Loucy (cell line): ENCODE measurements around the gene ADGRD2.

Experiments
- H2AFZ ChIP-seq: fragments of 200-600 bp; sonication (generic); 2 replicates; pipeline ENCODE4 v1.6.0; 2016; ENCODE audit warnings: antibody characterized with exemption, mild to moderate bottlenecking, low read length, moderate library complexity
- H3F3A ChIP-seq: fragments of 200-600 bp; 2 replicates; pipeline ENCODE4 v1.6.0; 2016; ENCODE audit warnings: antibody characterized with exemption, low read depth, mild to moderate bottlenecking
- H3K27me3 ChIP-seq: fragments of 200-600 bp; sonication (generic); 2 replicates; pipeline ENCODE4 v1.6.1; 2014; ENCODE audit warnings: low read length, mild to moderate bottlenecking; ENCODE audit not compliant: insufficient read depth, poor library complexity, severe bottlenecking
- H3K36me3 ChIP-seq: fragments of 200-600 bp; sonication (generic); 2 replicates; pipeline ENCODE4 v1.6.1; 2016; ENCODE audit warnings: low read length; ENCODE audit not compliant: insufficient read depth
- H3K4me1 ChIP-seq: fragments of 200-600 bp; sonication (generic); 2 replicates; pipeline ENCODE4 v1.5.1; 2014; ENCODE audit warnings: low read length, mild to moderate bottlenecking; ENCODE audit not compliant: insufficient read depth, poor library complexity, severe bottlenecking
- H3K4me2 ChIP-seq: fragments of 200-600 bp; sonication (generic); 2 replicates; pipeline ENCODE4 v1.6.0; 2014; ENCODE audit warnings: antibody characterized with exemption, low read length, low read depth, mild to moderate bottlenecking; ENCODE audit not compliant: poor library complexity, severe bottlenecking
- H3K4me3 ChIP-seq: fragments of 200-600 bp; sonication (generic); 2 replicates; pipeline ENCODE4 v1.5.1; 2014; ENCODE audit warnings: low read length, mild to moderate bottlenecking, mixed read lengths; ENCODE audit not compliant: poor library complexity, severe bottlenecking
- H3K79me2 ChIP-seq: fragments of 200-600 bp; sonication (generic); 2 replicates; pipeline ENCODE4 v1.6.1; 2014; ENCODE audit warnings: low read length; ENCODE audit not compliant: insufficient read depth
- H3K9ac ChIP-seq: fragments of 200-600 bp; sonication (generic); 2 replicates; pipeline ENCODE4 v1.6.0; 2014; ENCODE audit warnings: mild to moderate bottlenecking, low read depth, low read length, moderate library complexity; ENCODE audit not compliant: poor library complexity, severe bottlenecking
- H3K9me2 ChIP-seq: fragments of 200-600 bp; sonication (generic); replicated peaks from 2 replicates; pipeline ENCODE4 v1.6.1; 2016; ENCODE audit warnings: low read depth, low read length, mixed read lengths
- H3K9me3 ChIP-seq: fragments of 200-600 bp; sonication (generic); 2 replicates; pipeline ENCODE4 v1.6.1; 2014; ENCODE audit warnings: mild to moderate bottlenecking, antibody characterized with exemption, low read length, low read depth; ENCODE audit not compliant: insufficient read depth
- H4K20me1 ChIP-seq: fragments of 200-600 bp; sonication (generic); 2 replicates; pipeline ENCODE4 v1.6.0; 2014; ENCODE audit warnings: antibody characterized with exemption, low read length, mild to moderate bottlenecking; ENCODE audit not compliant: insufficient read depth, poor library complexity, severe bottlenecking
- CTCF ChIP-seq: fragments of 200-600 bp; sonication (generic); conservative IDR thresholded peaks from 2 replicates; pipeline ENCODE4 v1.5.1; 2014; ENCODE audit warnings: mild to moderate bottlenecking, antibody characterized with exemption, low read length
- EZH2phosphoT487 ChIP-seq: fragments of 200-600 bp; IDR thresholded peaks from 2 replicates; pipeline ENCODE4 v1.6.1; 2018; ENCODE audit warnings: antibody characterized with exemption, mild to moderate bottlenecking, moderate library complexity, borderline replicate concordance

The ADGRD2 gene

DNA sequence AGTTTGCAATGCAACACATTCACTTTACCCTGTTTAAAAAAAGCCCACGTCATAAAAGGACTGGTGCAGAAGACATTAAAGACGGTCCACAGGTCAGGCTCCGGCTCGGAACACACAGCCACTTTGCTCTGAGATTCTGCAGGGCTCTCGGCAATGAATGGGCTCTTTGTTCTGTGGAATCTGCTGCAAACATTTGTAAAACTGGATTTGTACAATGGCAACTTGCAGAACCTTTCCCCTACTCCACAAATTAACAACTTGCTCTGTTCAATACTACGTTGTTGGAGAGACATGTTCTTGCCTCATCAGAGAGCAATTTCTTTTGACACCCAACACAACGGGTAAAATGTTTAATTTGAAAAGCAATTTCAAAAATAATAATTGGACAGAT, 70.0 kb downstream of the ADGRD2 start:
- Histone ChIP-seq H2AFZ (no peak overlapping the region), H3F3A (no peaks in the 10 kb centered on the region), H3K27me3 (no peaks in the 10 kb centered on the region), H3K4me2 (no peak overlapping the region), H3K4me1 (peaks cover 3% of the 10 kb centered on the region), H3K4me3 (no peak overlapping the region), H3K9me3 (no peaks in the 10 kb centered on the region), H3K36me3 (peaks cover 5% of the 10 kb centered on the region; the same call in 1 of the 2 replicates), H3K79me2 (no peaks in the 10 kb centered on the region), H4K20me1 (no peaks in the 10 kb centered on the region), H3K9ac (no peak overlapping the region), H3K9me2 (no peaks in the 10 kb centered on the region)
- TF ChIP-seq CTCF (no peak), EZH2phosphoT487 (no peak)

GRCh38 chr9:124521142-124521541, 70.9 kb downstream of the ADGRD2 start:
- Histone ChIP-seq H2AFZ (no peak overlapping the region), H3F3A (no peaks in the 10 kb centered on the region), H3K4me1 (peaks cover 3% of the 10 kb centered on the region), H3K79me2 (no peaks in the 10 kb centered on the region), H3K9ac (no peak overlapping the region), H3K4me2 (no peak overlapping the region), H3K9me2 (no peaks in the 10 kb centered on the region), H3K9me3 (no peaks in the 10 kb centered on the region), H3K36me3 (peaks cover 8% of the 10 kb centered on the region; the same call in 1 of the 2 replicates), H4K20me1 (no peaks in the 10 kb centered on the region), H3K27me3 (no peaks in the 10 kb centered on the region), H3K4me3 (no peak overlapping the region)
- no peak for TF ChIP-seq EZH2phosphoT487
- TF ChIP-seq CTCF = no peak

GRCh38 chr9:124522121-124523098, 72.2 kb downstream of the ADGRD2 start:
- Histone ChIP-seq H3K4me2 (no peak overlapping the region), H3K9me3 (no peaks in the 10 kb centered on the region), H3K79me2 (no peaks in the 10 kb centered on the region), H3K4me1 (peaks cover 3% of the 10 kb centered on the region), H2AFZ (no peak overlapping the region), H3K36me3 (peaks cover 8% of the 10 kb centered on the region; the same call in 1 of the 2 replicates), H3K4me3 (no peak overlapping the region), H3K9ac (no peak overlapping the region), H3F3A (no peaks in the 10 kb centered on the region), H3K9me2 (no peaks in the 10 kb centered on the region), H4K20me1 (no peaks in the 10 kb centered on the region), H3K27me3 (no peaks in the 10 kb centered on the region)
- TF ChIP-seq EZH2phosphoT487 (no peak), CTCF (peak; percentile 29)
